DLD1 (cell line): ENCODE results near the gene SHANK1.
"Not testable (repeated sequence)": the region's sequence is repeated elsewhere in the genome, so short reads cannot be mapped to it uniquely, and the experiment has no call there.

Experiments used
- in situ Hi-C: cut with HindIII; loops from 2 replicates; pipeline ENCODE4 v1.10.0; 2017; ENCODE audit warnings: low sequenced_read_pairs

Gene SHANK1

DNA sequence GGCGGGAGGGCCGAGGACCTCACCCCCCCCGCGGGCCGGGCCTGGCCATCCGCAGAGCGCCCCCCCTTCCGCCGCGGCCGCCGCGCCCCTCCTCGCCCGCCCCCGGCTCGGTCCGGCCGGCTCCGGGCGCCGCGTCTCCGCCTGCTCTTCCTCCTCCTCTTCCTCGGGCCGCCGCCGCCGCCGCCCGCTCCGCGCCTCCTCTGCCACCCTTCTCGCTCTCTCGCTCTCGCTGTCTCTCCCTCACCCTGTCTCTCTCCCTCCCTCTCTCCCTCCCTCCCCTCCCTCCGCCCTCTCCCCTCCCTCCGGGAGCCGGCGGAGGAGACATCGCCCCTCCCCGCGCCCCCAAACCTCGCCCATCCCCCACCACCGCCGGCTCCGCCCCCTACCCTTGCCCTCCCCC lies at the start of gene SHANK1:
SHANK1 (minus strand) TSS at position 237 of the 400 bp plus-strand sequence. CDS start 2,883 bp downstream, outside the sequence.
- in situ Hi-C loops = no loop called here

DNA sequence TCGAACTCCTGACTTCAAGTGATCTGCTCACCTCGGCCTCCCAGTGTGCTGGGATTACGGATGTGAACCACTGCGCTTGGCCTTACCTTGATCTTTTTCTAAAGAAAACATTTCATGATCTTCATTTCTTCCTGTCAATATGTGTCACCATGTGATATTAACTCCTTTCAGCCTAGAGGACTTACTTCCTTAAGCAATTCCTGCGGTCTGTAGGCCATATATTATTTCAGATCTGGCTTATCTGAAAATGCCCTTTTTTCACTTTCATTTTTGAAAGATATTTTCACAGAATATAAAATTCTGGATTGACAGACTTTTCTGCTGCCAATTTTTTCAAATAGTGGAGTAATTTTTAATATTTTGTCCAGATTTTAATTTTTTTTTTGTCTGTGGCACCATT lies 48.7 kb upstream of the SHANK1 start:
- in situ Hi-C loops = no loop called here

DNA sequence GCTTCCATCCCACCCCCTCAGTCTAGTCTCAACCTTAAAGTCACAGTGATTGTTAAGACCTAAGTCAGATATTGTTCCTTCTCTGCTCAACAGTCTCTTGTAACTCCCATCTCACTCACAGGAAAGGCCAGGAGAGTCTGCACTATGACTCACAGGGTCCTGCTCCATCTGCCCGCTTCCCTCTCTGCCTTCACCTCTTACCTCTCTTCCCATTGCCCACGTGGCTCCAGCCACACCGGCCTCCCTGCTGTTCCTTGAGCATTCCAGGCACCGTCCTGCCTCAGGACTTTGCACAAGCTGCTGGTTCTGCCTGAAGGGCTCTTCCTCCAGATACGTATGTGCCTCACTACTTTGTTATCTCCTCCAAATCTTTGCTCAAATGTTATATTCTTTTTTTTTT lies 47.7 kb upstream of the SHANK1 start:
- in situ Hi-C loops = not testable (repeated sequence)

DNA sequence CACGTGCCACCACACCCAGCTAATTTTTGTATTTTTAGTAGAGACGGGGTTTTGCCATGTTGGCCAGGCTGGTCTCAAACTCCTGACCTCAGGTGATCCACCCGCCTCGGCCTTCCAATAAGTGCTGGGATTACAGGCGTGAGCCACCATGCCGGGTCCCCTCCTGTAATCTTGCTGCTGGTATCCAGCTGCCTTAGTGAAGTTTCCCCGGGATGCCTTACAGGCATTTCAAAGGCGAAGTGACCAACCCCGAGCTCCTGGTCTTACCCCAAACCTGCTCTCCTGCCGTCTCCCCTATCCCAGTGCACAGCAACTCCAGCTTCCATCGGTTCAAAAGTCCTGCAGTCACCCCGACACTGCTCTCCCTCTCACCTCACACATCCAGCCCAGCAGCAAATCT lies 47.1 kb upstream of the SHANK1 start:
- in situ Hi-C loops = not testable (repeated sequence)

DNA sequence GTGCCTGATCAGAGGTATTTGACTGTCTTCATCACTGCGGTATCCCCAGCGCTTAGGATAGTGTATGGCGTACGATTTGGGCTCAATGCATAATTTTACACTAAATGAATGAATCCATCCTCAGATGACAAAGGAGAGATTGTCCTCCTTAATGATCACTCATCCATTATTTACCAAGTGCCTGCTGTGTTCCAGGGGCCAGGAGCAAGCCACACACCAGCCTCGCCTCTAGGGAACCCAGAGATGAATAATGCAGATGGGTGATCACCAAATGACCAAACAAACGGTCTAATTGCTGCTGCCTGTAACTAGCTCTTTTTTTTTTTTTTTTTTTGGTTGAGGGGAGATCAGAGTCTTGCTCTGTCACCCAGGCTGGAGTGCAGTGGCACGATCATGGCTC lies 44.8 kb upstream of the SHANK1 start:
- in situ Hi-C loops = no loop called here

DNA sequence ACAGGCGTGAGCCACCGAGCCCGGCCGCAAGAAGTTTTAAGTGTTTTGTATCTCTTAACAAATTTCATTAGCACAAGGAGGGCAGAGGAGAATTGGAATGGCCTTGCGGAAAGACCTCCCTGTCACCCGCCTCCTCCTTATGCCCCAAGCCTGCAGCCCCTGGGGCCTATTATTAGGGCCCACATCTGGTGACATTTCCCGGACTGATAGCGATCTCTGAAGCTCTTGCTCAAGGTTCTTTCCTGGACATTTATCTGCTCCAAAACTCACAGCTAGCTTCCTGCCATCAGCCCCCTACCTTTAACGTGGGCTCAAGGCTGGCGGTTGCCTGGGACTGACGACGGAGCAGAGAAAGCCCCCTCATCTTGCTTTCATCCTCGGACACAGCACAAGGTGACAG lies 43.9 kb upstream of the SHANK1 start:
- in situ Hi-C loops = not testable (repeated sequence)

DNA sequence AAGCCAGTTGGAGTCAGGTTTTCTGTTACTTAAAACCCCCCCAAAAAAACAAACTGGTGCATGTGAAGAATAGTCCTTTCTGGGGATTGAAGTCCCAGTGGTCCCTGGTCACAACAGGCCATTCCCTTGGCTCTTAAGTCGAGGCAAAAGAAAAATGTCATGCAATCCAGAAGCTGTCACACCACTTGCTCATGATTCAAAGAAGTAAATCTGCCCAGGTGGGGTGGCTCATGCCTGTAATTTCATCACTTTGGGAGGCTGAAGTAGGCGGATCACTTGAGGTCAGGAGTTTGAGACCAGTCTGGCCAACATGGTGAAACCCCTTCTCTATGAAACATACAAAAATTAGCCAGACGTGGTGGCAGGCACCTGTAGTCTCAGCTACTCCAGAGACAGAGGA lies 41.9 kb upstream of the SHANK1 start:
- in situ Hi-C loops = not testable (repeated sequence)

DNA sequence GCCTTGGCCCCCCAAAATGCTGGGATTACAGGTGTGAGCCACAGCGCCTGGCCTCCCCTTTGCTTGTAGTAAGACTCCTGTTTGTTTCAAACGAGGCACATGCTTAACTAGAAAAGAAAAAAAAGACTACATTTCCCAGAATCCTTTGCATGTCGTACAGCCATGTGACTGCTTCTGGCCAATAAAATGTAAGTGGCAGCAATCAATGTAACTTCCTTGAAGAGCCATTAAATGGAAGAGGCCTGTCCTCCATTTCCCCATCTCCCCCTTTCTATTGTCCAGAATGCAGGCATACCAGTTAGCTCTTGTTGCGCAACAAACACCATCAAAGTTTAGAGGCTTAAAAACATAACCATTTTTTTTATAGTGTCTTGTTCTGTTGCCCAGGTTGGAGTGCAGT lies 40.3 kb upstream of the SHANK1 start:
- in situ Hi-C loops = no loop called here

DNA sequence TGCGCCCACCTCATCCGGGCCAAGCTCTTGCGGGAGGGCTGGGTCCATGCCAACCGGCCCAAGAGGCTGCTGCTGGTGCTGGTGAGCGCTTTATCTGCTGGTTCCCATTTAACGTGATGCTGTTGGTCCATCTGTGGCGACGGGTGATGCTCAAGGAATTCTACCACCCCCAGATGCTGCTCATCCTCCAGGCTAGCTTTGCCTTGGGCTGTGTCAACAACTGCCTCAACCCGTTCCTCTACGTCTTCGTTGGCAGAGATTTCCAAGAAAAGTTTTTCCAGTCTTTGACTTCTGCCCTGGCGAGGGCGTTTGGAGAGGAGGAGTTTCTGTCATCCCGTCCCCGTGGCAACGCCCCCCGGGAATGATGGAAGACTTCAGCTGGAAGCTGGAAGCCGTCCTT lies 39.5 kb upstream of the SHANK1 start:
- in situ Hi-C loops = not testable (repeated sequence)

DNA sequence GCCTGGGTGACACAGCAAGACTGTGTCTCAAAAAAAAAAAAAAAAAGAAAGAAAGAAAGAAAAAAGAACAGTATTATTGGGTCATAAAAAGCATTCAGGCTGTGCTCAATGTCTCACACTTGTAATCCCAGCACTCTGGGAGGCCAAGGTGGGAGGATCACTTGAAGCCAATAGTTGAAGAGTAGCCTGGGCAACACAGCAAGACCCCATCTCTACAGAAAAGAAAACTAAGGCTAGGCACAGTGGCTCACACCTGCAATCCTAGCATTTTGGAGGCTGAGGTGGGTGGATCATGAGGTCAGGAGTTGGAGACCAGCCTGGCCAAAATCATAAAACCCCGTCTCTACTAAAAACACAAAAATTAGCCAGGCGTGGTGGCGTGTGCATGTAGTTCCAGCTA lies 38.0 kb upstream of the SHANK1 start:
- in situ Hi-C loops = not testable (repeated sequence)

DNA sequence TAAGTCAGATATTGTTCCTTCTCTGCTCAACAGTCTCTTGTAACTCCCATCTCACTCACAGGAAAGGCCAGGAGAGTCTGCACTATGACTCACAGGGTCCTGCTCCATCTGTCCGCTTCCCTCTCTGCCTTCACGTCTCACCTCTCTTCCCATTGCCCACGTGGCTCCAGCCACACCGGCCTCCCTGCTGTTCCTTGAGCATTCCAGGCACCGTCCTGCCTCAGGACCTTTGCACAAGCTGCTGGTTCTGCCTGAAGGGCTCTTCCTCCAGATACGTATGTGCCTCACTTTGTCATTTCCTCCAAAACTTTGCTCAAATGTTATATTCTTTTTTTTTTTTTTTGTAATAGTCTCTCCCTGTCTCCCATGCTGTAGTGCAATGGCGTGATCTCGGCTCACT lies 36.6 kb upstream of the SHANK1 start:
- in situ Hi-C loops = not testable (repeated sequence)

DNA sequence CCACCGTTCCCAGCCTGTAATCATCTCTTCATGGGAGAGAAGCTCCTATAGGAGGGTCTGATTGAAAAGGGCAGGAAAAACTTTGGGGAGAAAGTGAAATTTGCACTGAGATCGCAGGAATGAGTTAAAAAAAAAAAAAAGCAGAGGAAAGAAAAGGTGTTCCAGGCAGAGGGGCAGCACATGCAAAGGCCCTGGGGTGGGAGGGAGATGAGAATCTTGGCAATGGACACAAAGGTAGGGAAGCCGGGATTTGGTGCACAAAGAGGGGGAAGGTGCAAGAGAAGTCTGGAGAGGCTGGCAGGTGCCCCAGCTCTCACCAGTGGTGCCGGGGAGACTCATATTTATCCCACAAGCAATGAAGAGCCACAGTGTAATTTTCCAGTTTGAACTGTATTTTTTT lies 34.3 kb upstream of the SHANK1 start:
- in situ Hi-C loops = no loop called here

DNA sequence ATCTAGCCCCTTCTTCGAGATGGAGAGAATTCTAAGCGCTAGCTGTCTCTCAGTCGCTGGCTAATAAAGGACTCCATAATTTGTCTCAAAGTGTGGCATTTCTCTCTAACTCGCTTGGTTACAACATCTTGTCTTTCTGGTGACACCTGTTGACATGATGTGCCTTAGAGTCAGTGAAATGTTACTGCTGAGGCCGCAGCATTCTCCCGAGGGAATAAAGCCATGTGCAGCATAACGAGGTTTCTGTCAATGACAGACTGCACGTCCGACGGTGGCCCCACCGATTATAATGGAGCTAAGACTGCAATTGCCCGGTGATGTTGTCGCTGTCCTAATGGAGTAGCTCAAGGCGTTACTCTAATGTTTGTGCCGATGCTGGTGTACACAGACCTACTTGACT lies 30.4 kb upstream of the SHANK1 start:
- in situ Hi-C loops = no loop called here

DNA sequence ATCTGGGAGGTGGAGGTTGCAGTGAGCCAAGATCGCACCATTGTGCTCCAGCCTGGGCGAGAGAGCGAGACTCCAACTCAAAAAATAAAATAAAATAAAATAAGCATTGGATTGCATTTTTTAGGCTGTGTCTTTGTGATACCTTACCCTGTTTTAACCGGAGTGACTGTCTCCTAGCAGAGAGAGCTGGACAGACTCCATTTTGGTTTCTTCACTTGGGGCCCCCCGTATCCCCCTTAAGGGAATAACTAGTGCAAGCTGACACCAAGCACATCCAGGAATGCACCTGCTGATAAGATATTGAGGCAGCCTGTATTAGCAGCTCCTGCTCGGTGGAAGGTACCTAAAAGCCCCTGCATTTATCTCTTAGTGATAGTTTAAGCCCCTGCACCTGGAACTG lies 29.9 kb upstream of the SHANK1 start:
- in situ Hi-C loops = no loop called here

DNA sequence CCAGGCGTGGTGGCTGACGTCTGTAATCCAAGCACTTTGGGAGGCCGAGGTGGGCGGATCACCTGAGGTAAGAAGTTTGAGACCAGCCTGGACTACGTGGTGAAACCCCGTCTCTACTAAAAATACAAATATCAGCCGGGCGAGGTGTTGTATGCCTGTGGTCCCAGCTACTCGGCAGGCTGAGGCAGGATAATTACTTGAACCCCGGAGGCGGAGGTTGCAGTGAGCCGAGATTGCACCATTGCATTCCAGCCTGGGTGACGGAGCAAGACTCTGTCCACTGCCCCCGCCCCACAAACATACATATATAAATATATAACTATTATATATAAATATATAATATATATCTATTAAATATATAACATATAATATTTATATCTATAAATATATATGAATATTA lies 27.5 kb upstream of the SHANK1 start:
- in situ Hi-C loops = not testable (repeated sequence)

DNA sequence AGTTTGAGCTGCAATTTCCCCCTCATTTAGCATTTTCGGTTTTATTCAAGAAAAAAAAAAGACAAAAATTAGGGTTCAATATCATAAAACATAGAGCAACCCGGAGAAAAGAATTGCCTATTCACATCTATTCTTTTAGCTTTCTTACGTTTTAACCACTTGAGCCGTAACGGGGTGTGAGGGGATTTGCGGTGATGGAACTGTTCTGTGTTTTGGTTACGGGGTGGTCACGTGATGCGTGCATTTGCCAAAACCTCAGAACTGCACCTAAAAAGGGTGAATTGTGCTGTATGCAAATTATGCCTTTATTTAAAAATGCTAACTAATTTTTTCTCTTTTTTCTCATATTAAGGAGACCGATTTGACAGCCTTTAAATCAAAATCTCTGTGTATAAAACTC lies 25.6 kb upstream of the SHANK1 start:
- in situ Hi-C loops = no loop called here

DNA sequence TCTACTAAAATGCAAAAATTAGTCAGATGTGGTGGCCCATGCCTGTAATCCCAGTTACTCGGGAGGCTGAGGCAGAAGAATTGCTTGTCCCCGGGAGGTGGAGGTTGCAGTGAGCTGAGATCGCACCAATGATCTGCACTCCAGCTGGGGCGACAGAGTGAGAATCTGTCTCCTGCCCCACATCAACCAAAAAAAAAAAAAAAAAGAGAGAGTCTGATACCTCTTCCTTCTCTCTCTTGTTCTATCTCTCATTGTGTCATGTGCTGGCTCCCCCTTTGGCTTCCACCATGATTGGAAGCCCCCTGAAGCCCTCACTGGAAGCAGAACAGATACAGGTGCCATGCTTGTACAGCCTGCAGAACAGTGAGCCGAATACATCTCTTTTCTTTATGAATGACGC lies 23.9 kb upstream of the SHANK1 start:
- in situ Hi-C loops = no loop called here

DNA sequence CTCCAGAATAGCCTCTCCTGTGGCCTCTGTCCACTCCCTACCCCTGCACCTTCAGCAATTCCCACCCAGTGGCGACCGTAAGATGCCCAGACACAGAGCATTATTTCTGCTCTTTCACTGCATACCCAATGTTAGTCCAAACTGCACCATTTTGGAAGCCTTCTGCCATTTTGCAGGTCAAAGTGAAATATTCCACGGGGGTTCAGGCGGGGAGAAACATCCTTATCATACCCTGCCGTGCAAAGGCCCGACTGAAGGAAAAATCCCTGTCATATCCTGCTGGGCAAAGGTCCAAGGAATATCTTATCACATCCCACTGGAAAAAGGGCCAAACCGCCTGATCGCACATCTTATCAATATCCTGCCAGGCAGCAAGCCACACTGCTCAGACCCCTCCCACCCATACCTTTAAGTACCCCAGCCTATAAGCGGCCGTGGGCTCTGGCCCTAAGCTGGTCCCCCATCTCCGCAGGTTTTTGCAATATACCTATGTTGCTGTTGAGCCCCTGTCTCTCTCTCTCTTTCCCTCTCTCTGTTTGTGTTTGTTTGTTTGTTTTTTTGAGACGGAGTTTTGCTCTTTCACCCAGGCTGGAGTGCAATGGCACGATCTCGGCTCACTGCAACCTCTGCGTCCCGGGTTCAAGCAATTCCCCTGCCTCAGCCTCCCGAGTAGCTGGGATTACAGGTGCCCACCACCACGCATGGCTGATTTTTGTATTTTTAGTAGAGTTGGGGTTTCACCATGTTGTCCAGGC lies 21.8 kb upstream of the SHANK1 start:
- in situ Hi-C loops = no loop called here

DNA sequence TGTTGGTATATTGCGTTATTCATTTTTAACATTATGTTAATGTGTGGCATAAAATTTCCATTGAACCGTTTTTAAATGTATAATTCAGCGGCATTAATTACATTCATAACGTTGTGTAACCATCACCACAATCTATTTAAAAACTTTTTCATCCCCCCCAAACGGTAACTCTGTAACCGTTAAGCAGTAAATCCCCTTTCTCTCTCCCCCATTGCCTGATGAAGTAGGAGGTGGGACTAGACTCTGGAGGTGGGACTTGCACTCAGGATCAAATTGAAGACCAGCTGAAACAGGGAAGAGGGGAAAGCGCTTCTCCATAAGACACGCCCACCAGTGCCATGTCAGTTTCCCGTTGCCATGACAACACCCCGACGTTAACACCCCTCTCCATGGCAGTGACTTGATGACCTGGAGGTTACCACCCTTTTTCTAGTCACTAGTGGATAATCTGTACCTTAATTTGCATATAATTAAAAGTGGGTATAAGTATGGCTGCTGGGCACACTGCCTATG lies 20.4 kb upstream of the SHANK1 start:
- in situ Hi-C loops = no loop called here

DNA sequence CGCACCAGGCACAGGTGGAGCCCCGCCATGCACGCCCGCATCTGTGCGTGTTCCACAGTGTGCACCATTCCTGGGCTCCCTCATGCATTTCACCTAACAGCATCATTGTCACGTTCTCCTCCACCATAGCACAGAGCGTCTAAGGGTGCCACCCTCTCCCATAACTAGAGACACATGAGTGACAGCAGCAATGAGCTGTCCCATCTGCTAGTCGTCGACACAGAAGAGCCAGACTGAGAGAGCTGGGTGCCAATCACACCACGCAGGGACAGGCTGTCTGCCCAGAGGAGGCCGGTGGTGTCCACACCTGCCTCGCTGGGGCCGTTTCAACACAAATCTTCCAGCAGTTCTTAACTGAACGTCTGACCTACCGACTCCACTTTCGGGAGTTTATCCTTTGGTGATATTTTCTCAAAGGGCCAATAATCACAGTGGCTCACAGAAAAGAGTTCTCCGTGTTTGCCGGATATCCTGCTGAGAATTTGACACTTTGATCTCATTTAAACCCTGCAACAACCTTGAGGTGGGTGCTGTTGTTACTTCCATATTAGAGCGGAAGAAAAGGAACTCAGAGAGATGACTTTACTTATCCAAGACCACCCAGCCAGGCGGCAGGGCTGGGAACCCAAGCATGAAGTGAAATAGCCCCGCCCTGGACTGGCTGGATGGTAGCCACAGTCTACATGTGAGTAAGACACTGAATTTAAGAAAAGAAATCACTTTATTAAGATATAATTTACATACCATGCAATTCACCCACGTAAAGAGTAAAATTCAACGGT lies 19.7 kb upstream of the SHANK1 start:
- in situ Hi-C loops = no loop called here

DNA sequence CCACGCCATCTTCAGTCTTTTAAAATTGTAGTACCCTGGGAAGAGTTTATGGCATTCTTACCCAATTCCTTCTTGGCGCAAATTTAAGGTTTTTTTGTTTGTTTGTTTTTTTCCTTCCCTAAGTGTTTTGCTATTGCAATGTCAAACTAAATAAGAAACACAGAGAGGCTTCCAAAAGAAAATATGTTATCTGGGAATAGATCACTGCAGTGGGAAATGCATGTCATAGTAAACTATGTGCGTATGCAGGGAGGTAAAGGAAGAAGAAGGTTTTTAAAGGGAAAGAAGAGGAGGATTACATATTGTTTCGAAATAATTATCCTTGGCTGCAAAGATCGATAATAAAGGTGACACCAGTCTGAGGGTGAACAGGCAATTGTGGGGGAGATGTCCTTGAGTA lies 16.7 kb upstream of the SHANK1 start:
- in situ Hi-C loops = no loop called here

DNA sequence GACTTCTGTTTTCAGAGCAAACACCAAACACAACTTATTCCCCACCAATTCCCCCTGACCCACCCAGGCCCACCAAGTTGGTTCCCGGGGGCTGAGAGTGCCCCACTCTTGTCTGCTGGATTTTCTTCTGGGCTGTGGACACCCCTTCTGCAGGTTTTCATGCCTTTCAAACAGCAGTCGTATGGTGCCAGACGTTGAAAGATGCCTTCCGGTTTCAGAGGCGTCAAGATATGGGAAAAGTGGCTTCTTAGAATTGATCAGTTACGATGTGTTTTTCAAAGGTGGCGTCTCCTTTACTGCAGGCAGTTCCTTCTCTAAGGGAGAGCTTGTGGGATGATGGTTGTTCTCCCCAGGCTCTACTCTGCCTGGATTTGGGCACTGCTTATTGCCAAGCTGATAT lies 16.3 kb upstream of the SHANK1 start:
- in situ Hi-C loops = no loop called here
